GM18508 (cell line): ENCODE measurements around the gene CBARP.

Source experiments
- ATAC-seq: cut with Tn5 transposase; IDR thresholded peaks from one replicate; pipeline ENCODE4 v1.9.1; 2021; ENCODE audit warnings: moderate number of reproducible peaks; ENCODE audit not compliant: insufficient read depth, unreplicated experiment

CBARP gene, protein sequence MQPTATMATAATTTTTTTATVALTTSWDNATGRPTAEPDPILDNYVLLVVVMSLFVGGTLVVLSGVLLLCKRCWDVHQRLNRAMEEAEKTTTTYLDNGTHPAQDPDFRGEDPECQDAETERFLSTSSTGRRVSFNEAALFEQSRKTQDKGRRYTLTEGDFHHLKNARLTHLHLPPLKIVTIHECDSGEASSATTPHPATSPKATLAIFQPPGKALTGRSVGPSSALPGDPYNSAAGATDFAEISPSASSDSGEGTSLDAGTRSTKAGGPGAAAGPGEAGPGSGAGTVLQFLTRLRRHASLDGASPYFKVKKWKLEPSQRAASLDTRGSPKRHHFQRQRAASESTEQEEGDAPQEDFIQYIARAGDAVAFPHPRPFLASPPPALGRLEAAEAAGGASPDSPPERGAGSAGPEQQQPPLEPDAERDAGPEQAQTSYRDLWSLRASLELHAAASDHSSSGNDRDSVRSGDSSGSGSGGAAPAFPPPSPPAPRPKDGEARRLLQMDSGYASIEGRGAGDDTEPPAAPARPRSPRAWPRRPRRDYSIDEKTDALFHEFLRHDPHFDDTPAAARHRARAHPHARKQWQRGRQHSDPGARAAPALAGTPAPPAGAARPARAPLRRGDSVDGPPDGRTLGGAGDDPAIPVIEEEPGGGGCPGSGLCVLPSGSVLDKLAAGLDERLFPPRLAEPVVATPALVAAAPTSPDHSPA

DNA sequence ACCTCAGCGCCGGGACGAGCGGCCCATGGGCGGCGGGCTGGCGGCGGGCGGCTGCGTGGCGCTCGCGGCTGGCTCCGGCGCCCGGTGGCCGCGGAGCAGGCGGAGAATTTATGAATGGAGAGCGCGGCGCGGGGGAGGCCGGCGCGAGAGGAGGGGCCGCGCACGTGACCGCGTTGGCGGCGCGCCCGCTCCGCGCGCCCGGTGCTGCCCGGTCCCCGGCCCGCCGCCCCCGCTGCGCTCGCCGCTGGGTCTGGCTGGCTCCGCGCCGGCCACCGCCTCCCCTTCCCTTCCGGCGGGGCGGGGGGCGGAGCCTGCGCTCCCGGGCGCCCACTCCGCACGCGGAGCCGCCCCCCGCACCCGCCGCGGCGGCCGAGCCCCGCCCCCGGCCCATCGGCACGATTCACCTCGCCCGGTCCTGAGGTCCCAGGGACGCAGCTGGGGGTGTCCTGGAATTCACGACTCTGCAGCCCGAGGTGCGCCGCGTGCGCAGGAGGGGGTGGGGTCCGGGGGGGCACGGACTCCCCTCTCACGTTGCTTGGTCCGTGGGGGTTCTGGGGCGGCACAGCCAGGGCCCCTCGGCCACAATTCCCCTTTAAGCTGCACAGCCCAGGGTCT lies at the start of gene CBARP:
Gene CBARP (minus strand): TSS at position 252 of the 615 bp plus-strand sequence. CDS start 1,905 bp downstream, outside the sequence.
- no peak for ATAC-seq

DNA sequence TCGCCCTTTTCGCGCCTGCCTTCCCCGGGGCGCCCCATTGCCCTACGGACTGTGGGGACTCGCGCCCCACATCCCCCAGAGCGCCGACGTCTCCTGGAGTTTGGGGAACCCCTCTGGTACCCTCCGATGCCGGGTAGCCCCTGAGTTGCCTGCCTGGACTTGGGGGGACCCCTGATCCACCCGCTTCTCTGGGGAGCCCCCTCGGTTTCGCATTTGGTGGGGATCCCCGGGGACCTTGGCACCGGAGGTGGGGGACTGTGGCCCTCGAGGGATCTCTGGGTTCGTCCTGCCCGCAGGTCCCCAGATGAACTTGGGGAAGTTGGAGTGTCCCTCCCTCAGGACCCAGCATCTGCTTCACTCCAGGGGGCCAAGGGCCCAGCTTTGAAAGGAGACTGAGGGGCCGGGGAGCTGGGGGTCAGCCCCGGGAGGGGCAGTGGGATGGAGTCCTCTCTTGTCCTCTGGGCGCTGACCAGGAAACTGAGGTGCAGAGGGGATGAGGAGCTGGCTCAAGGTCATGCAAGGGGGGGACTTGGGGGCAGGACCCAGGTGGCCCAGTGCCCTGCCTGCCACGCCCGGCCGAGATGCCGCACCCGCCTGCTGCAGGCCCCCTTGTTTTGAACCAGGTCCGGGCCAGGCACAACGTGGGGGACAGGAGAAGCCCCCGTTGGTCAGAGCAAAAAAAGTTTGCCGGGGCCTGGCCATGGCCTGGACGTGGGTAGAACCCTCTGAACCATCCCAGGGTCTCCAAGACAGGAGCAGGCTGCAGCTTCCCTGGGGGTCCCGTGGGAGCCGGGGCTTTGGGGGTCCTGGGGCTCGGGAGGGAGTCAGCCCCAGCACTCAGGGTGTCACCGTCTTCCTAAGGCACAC lies 48.9 kb upstream of the CBARP start:
- ATAC-seq = no peak

DNA sequence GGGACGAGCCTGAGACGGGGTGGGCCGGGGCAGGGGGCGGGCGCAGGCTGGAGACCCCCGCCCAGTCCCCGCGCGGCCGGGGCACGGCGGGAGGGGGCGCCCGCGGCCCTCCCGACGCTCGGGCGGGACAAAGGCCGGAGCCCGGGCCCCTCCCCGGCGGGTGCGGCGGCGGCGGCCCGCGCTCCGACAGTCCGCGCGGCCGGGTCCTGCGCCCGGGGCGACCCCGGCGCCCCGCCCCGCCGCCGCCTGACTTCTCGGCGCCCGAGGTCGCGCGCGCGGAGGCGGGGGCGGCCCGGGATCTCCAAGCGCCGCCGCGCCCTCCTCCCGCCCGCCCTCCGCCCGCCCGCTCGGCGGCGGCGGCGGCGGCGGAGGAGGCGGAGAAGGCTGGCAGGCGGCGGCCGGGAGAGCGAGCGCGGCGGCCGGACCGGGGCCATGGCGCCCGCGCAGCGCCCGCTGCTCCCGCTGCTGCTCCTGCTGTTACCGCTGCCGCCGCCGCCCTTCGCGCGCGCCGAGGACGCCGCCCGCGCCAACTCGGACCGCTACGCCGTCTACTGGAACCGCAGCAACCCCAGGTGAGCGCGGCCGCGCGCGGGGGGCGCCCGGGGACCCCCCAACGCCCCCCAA lies 48.0 kb upstream of the CBARP start, which contains the start of gene EFNA2:
Gene EFNA2 (plus strand): TSS at position 137 of the 624 bp plus-strand sequence. CDS start 296 bp downstream, at position 433.
- no peak for ATAC-seq

DNA sequence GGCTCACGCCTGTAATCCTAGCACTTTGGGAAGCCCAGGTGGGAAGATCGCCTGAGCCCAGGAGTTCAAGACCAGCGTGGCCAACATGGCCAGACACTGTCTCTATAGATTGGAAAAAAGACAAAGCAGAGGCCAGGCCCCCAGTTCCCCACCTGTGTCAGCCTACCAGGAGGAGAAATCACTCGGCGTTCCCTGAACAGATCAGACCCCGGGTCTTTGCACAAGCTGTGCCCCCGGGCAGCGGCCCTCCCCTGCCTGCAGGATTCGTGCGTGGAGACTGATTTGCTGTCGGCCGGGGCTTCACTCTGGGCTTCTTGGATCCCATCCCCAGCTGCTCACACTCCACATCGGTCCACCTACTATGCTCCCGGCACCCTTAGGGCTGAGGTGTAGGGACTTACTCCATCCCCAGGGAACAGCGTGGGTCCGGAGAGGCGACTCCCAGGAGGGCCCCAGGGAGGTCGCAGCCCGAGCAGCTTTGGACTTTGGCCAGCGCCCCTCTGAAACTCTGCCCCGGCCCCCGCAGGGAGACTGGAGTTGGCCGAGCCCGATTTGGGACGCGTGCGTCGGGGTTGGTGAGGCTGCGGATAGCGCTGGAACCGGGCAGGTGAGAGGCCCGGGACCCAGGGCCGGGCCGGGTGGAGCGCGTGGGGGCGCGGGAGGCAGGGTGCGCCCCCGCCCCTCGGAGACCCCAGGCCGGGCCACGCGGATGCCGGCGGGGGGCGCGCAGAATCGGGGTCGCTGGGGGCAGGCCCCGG lies 47.4 kb upstream of the CBARP start:
- no peak for ATAC-seq

DNA sequence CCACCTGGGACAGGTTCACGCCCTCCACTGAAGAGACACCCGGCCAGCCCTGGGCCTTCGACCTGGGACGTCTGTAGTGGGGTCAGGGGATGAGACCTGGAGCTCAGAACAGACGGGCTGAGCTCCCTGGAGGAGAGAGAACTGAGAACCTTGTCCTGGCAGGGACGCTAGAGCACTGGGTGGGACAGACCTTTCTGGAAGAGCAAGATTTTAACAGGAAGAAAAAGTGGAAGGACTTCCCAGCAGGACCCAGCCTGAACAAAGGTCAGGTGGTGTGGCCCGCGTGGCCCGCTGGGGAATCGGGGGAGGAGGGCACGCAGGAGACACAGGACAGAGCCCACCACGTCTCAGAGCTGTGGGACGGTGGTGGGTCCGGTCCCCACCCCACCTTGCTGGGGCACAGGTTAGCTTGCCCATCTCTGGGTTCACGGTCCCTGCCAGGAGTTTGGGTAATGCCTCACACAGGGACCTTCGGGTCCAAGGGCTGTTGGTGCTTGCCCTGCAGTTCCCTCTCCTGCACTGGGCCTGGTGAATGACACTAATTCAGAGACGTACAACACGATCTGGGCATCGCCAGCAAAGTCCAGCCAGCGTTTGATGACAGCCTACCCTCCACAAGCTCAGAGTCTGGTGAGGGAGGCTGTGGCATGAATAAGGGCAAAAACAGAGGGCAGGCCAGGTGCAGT lies 46.6 kb upstream of the CBARP start:
- no peak for ATAC-seq

DNA sequence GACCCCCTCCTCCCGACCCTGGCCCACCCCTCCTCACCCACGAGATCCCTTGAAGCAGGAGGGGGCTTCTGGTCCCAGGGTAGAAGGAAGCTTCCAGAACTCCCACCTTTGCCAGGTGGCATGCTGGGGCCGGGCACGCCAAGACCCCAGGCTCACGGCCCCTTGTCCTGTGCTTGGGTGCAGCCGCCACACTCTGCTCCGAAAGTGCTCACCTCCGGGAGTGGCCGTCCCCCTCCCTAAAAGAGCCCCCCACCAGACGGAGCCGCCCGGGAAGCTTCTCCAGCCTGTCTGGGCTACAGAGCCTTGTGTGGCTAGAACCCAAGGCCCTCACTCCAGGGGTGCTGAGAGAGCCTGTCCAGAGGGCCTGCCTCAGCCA lies 46.1 kb upstream of the CBARP start:
- no peak for ATAC-seq

DNA sequence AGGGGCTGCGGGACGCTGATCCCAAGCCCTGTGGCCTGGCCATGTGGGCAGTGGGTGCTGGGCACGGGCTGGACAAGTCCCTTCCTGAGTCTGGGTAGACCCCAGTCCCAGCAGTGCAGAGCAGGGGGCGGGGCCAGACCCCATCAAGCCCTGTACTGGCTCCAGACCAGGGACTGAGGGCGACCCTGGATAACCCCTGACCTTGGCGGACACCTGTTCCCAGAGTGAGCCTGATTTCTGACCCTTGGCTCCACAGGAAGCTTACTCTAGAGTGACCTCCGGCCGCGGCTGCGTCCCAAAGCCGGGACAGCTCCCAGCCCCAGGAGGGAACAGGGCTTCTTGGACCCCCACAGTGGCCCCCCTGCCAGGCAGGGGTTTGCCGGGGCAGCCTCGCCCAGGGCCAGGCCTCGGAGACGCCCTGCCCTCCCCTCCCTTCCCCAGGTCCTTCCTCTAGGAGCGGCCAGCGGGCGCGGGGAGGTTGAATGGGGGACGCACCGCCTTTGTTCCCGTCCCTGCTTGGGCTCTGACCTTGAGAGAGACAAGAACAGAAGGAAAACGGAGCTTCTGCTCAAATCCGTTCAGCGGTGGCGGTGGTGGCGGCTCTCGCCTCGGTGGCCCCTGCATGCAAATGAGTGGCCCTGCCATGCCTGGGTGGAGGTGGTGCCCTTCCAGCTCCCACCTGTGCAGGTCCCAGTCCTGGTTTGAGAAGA lies 45.6 kb upstream of the CBARP start:
- ATAC-seq = no peak

DNA sequence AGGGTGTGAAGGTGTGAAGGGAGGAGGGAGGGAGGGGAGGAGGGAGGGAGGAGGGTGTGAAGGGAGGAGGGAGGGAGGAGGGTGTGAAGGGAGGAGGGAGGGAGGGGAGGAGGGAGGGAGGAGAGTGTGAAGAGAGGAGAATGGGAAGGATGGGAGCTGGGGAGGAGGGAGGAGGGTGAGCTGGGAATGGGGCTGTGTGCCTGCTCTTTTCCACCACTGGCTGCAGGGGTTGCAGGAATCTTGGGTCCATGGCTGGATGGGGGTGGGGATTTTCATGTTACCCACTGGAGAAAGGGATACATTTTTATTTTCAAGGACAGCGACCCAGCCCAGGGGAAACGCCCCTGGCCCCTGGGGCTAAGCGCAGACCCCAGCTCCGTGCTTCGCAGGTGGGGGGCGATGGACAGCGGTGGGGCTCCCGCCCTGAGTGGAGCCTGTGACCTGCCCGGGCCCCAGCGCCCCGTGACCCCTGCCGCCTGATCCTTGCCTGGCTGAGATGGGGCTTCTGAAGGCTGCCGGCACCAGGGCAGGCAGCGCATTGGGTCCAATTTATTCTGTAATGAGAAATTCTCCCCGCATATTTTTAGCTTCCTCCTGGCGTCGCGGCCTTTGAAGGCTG lies 44.9 kb upstream of the CBARP start:
- ATAC-seq = no peak

DNA sequence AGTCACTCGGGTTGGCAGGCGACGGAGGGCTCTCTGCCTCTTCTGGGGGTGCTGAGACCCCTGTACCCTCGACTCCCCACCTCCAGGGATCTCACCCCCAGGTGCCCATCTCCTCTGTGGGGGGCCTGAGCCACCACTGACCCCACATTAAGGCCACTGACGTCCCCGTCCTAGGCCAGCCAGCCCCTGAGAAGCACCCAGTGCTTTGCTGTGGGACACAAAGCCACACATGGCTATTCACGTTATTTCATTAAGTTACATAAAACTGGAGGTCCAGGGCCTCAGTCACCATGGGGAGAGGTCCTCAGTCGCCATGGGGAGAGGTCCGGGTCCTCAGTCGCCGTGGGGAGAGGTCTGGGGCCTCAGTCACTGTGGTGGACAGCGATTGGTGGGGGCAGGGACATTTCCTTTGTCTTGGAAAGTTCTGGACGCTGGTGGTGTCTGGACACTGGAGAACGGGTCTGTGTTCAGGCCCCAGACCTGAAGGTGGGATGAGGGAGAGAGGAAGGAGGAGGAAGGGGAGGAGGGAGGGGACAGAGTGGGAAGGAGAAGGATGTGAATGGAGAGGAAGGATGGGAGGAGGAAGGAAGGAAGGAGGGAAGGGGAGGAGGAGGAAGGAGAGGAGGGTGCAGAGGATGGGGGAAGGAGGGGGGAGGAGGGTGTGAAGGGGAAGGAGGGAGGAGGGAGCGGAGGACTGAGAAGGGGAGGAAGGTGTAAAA lies 43.9 kb upstream of the CBARP start:
- no peak for ATAC-seq

DNA sequence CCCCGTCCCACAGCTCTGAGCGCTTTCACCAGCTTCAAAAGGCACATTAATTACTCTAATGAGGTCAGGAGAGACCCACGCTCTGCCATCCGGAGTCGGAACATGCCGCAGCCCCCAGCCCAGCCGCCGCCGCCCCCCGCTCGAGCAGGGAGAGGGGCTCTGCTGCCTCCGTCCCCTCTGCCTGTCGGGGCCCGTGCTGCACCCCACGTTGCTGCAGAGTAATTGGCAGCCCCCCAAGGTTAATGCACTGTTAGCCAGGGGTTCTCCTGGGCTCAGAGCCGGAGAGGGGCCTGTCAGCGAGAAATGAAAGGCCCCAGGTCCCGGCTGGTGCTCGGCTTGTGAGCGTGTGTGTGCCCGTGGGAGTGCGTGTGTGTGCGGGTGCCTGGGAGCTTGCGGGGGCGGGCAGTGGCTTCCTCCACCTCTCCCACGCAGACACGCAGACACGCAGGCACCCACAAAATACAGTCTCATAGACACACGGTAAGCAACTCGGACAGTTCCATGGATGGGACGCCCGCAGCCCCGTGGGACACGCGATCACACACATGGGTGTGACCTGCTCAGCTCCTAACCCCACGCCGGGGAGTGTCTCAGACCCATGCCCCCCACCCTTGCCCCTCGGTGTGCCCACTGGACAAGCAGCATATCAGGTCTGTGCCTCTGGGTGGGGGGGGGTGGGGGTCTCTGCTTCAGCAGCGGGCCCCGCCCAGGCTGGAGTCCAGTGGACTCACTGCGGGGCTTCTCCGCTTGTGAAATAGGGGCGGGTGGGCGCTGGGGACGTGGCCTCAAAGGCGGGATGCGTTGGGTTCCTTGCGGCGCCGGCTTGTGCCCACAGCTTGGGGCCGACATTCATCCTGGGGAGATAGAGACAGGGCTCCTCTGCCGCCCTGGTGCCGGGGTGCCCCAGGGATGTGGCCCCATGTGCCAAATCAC lies 43.1 kb upstream of the CBARP start:
- ATAC-seq = no peak

DNA sequence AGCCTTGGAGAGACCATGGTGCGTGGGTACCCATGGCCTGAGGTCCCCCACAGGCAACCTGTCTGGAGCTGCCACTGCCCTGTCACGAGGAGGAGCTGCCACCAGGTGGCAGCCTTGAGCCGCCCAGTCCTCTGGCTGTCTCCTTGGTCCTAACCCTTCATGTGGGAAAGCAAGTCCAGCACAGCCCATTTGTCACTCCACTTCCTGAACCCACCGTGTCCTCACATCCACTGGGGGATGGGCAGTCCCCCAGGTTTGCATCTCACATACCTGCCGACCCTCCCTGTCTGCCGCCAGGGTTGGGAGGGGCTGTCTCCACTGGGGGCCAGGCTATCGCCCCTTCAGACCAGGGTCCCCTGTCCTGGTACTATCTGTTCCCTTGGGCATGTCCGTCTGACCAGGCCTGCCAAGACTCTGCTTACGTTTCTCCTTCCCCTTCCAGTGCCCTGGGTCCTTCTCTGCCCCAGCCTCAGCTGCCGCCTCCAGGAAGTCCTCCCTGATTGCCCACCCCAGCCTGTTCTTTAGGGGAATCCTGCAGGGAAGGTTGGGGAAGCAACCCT lies 42.1 kb upstream of the CBARP start:
- ATAC-seq = no peak

DNA sequence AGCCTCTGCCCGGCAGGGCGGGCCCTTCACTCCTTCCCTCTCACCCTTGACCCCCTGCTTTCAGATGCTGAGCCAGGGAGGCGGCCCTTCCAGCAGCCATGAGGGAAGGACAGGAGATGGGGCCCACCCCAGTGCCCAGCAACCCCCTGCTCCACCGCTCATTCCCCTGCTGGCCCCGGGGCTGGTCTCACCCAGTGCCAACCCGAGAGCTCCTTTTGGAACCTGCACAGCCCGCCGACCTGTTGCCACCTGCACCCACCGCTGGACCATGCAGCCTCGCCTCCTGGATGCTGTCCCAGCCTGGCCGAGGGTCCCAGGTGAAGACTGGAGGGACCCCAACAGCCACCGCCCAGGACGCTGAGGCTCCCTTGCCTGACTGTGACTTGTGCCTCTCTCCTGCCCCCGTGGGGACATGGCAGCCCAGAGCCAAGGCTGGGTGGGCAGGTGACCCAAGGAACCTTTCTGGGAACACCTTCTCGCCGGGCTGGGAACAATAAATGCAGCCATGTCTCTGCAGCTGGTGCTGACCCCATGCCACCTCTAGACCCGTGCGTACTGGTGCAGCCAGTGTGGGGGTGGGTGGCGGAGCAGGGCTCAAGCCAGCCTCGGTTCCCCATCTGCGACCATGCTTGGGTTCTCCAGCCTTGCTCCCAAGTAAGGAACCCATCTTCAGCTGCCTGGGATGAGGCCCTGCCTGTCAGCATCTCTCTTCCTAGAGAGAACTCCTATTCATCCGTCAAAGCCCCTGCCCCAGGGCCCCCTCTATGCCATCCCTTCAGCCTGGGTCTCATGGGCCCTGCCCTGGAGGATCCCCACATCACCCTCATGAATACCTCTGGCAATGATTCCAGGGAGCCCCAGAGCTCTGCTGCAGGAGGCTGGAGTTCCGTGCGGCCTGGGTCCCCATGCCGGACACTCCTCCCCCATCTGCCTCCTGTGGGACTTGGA lies 41.2 kb upstream of the CBARP start:
- no peak for ATAC-seq

DNA sequence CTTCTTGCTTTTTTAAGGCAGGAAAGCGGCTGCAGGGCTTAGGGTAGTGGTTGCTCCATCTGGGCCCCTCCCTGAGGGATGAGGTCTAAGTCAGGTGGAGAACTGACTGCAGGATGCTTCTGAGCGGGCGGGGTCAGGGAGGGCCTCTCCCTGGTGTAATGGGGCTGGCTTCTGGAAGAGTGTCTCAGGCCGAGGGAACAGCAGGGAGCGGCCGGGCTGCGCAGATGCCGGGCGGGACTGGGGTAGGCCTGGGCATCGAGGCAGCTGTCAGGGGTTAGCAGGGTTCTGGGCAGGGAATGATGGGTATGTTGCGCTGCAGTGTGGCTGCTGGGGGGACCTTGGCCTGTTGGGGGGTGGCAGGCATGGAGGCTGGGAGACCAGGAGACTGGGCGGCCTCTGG lies 40.3 kb upstream of the CBARP start:
- no peak for ATAC-seq

DNA sequence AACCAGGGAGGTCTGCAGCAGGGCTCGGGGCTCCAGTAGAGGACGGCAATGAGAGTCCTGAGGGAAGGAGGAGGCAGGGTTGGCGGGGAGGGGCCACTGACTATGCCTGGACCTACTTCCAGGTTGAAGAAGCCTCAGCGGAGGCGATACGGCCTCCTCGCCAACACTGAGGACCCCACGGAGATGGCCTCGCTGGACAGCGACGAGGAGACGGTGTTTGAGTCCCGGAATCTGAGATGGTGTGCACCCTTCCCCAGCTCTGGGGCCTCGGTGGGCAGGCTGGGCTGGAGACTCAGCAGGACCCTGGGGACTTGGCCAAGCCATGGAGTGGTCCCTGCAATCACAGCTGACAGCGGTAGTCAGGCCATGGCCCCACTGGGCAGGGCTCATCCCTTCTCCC lies 39.3 kb upstream of the CBARP start:
- no peak for ATAC-seq

DNA sequence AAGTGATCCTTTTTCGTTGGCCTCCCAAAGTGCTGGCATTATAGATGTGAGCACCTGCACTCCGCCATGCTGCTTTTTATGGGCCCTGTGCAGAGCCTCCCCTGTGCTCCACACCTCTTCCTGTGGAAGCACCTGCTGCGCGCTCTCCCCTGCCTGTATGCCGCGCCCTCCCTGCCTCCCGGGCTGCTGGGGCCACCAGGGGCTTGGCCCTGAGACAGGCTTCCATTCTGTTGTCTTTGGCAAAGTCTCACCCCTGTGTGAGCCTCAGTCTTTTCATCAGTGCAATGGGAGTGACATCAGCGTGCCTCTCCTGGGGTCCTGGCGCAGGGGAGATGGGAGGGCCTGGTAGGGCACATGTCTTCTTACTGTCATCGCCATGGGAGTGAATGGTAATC lies 38.8 kb upstream of the CBARP start:
- no peak for ATAC-seq
